ENCODE data around the gene REV1. TPM values are rescaled to one million over a fixed set of nuclear protein-coding genes. Genes with fewer than 3 reads are reported as not detected.

Gene REV1
- total RNA-seq, 1 experiment from 2014 or later: 39.6 TPM

- intact Hi-C loops (cut with micrococcal nuclease; ENCODE audit: unreplicated experiment): no loop called here
- Mint-ChIP-seq H3K36me3 (ENCODE audit: insufficient read depth, unreplicated experiment) (peaks cover 85% of the 10 kb centered on the region), H3K9me3 (ENCODE audit: unreplicated experiment) (no peaks in the 10 kb centered on the region), H3K27ac (ENCODE audit: unreplicated experiment) (no peak overlapping the region), H3K4me3 (ENCODE audit: unreplicated experiment) (no peak overlapping the region), H3K4me1 (ENCODE audit: low read depth, unreplicated experiment) (no peaks in the 10 kb centered on the region), H3K27me3 (ENCODE audit: insufficient read depth, unreplicated experiment) (no peaks in the 10 kb centered on the region)
- H3K9me3 ChIP-seq: no peaks in the 10 kb centered on the region
- ChIA-PET CTCF (no interaction called here), POLR2A (no interaction called here)
- DNase-seq: no peak
- peaks cover 5% of the 10 kb centered on the region for H3K36me3 ChIP-seq (ENCODE audit: control insufficient read depth, insufficient read depth, low read length)
- no peaks in the 10 kb centered on the region for H3K4me1 ChIP-seq
- no peak for TF ChIP-seq CTCF (IDR thresholded peaks at IDR 0.05; ENCODE audit: insufficient read depth in 1 of 2, low read depth in 1 of 2, low read length in 1 of 2, severe bottlenecking in 1 of 2, unreplicated experiment in 1 of 2)
- no TSS peak for BruUV-seq (replicated peaks)
- H3K4me3 ChIP-seq (ENCODE audit: low read depth, low read length): no peak overlapping the region
- no peaks in the 10 kb centered on the region for H3K27me3 ChIP-seq (replicated peaks; ENCODE audit: control insufficient read depth, insufficient read depth, low read length)
Measured at GRCh38 chr2:99414566-99414965, 75.3 kb downstream of the REV1 start.

GRCh38 chr2:99410276-99410675, 79.5 kb downstream of the REV1 start:
- intact Hi-C loops (cut with micrococcal nuclease; ENCODE audit: unreplicated experiment): no loop called here
- Histone ChIP-seq H3K36me3 (ENCODE audit: control insufficient read depth, insufficient read depth, low read length) (peaks cover 5% of the 10 kb centered on the region), H3K4me1 (no peaks in the 10 kb centered on the region), H3K9me3 (no peaks in the 10 kb centered on the region), H3K4me3 (ENCODE audit: low read depth, low read length) (no peak overlapping the region), H3K27me3 (replicated peaks; ENCODE audit: control insufficient read depth, insufficient read depth, low read length) (no peaks in the 10 kb centered on the region)
- Mint-ChIP-seq H3K27me3 (ENCODE audit: insufficient read depth, unreplicated experiment) (no peaks in the 10 kb centered on the region), H3K4me3 (ENCODE audit: unreplicated experiment) (no peak overlapping the region), H3K27ac (ENCODE audit: unreplicated experiment) (no peak overlapping the region), H3K4me1 (ENCODE audit: low read depth, unreplicated experiment) (no peaks in the 10 kb centered on the region), H3K36me3 (ENCODE audit: insufficient read depth, unreplicated experiment) (peaks cover 80% of the 10 kb centered on the region), H3K9me3 (ENCODE audit: unreplicated experiment) (no peaks in the 10 kb centered on the region)
- POLR2A ChIA-PET: no interaction called here
- CTCF ChIA-PET: no interaction called here
- DNase-seq: no peak
- no TSS peak for BruUV-seq (replicated peaks)
- no peak for TF ChIP-seq CTCF (IDR thresholded peaks at IDR 0.05; ENCODE audit: insufficient read depth in 1 of 2, low read depth in 1 of 2, low read length in 1 of 2, severe bottlenecking in 1 of 2, unreplicated experiment in 1 of 2)

DNA sequence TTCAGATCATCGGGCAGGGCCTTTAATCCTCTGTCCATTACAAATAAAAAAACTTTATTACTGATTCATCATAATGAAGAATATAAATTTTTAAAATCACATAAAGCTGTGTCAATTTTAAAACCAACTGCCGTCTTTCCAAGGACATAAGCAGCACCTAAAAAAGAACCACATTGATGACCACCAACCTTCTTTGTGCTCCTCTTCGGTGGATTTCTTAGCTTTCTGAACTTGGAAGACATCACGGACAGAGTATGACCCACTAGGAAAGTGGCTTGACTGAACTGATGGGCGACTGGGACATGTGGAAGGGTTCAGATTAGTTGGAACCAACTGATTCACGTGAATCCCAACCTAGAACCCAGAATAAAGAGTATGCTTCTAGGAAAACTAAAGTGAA, 83.7 kb downstream of the REV1 start:
- H3K4me1 ChIP-seq: peaks cover 10% of the 10 kb centered on the region; the same call in 1 of the 2 replicates
- H3K27ac Mint-ChIP-seq (ENCODE audit: unreplicated experiment): no peak overlapping the region
- no TSS peak for BruUV-seq (replicated peaks)
- H3K27me3 Mint-ChIP-seq (ENCODE audit: insufficient read depth, unreplicated experiment): no peaks in the 10 kb centered on the region
- TF ChIP-seq CTCF (IDR thresholded peaks at IDR 0.05; ENCODE audit: insufficient read depth in 1 of 2, low read depth in 1 of 2, low read length in 1 of 2, severe bottlenecking in 1 of 2, unreplicated experiment in 1 of 2): no peak
- POLR2A ChIA-PET: no interaction called here
- H3K4me3 ChIP-seq (ENCODE audit: low read depth, low read length): no peak overlapping the region
- CTCF ChIA-PET: no interaction called here
- no peak for DNase-seq
- no peaks in the 10 kb centered on the region for H3K9me3 Mint-ChIP-seq (ENCODE audit: unreplicated experiment)
- H3K4me1 Mint-ChIP-seq (ENCODE audit: low read depth, unreplicated experiment): peaks cover 16% of the 10 kb centered on the region
- peaks cover 6% of the 10 kb centered on the region for H3K36me3 ChIP-seq (ENCODE audit: control insufficient read depth, insufficient read depth, low read length)
- H3K4me3 Mint-ChIP-seq (ENCODE audit: unreplicated experiment): no peak overlapping the region
- intact Hi-C loops (cut with micrococcal nuclease; ENCODE audit: unreplicated experiment): loop anchor here (10.0 kb wide), 1 partner anchor 321 kb away; no protein-coding TSS in a partner anchor
- H3K27me3 ChIP-seq (replicated peaks; ENCODE audit: control insufficient read depth, insufficient read depth, low read length): no peaks in the 10 kb centered on the region
- H3K9me3 ChIP-seq: no peaks in the 10 kb centered on the region
- peaks cover 82% of the 10 kb centered on the region for H3K36me3 Mint-ChIP-seq (ENCODE audit: insufficient read depth, unreplicated experiment)

Data from Caco-2 (cell line).